Astrocyte of the cerebellum (primary cell): Measurements from ENCODE around the gene TMEM238L.

Source experiments
- DNase-seq: peaks from one replicate; pipeline ENCODE4 v3.0.0-alpha.2; 2011; ENCODE audit warnings: low read depth
- H3K4me3 ChIP-seq: 2 replicates; pipeline ENCODE4 v1.5.1; 2011; ENCODE audit warnings: mild to moderate bottlenecking, low read depth, low read length, moderate library complexity
- CTCF ChIP-seq: IDR thresholded peaks from 2 replicates; pipeline ENCODE4 v1.5.1; 2012; ENCODE audit warnings: low read length, low read depth, moderate library complexity, mild to moderate bottlenecking; ENCODE audit errors: missing control alignments
- in situ Hi-C: cut with HindIII; loops from 2 replicates; pipeline ENCODE4 v1.10.0; 2017; ENCODE audit warnings: low sequenced_read_pairs

TMEM238L gene

DNA sequence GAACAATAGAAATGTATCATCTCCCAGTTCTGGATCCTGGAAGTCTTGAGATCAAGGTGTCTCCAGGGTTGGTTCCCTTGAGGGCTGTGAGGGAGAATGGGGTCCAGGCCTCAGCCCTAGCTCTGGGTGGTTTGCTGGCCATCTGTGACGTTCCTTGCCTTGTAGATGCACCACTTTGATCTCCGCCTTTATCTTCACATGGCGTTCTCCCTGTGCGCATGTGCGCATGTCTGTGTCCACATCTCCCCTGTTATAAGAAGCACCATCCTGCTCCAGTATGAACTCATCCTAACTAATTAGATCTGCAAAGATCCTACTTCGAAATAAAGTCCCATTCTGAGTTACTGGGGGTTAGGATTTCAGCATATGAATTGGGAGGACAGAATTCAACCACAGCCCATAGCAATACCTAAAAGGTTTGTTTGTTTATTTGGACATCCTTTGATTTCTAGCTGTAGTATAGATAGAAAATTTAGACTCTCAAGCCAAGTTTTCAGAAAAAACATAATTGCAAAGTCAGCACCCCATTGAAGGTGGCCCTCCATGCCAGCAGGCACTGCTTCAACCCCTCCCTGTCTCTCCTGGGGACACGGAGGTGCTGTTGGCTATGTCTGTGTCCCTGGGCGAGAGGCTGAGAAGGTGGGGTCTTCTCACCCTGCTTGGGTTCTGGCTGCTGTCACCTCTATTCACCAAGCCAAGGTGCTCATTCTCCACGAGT lies 2.8 kb upstream of the TMEM238L start:
- H3K4me3 ChIP-seq, result no peak overlapping the region
- DNase-seq, result no peak
- no peak for TF ChIP-seq CTCF
- in situ Hi-C loops, result no loop called here

DNA sequence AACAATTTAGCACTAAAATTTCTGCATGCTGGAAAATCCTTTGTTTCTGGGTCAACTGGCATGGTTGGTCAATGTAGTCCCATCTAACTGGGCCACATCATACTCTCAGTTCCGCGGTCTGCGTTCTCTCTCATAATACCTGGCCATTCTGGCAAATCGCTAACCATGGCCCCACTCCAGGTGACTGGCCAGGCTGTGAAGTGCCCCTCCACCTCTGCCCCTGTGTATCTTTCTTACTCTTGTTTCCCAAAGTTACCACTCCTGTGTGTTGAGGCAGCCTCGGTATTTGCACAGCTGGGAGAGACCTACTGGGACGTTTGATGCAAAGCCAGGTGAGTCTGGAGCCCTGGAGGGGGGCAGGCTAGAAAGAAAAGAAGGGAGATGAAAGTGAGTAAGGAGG lies 2.0 kb upstream of the TMEM238L start:
- no peak overlapping the region for H3K4me3 ChIP-seq
- DNase-seq, result no peak
- in situ Hi-C loops, result no loop called here
- TF ChIP-seq CTCF, result no peak

DNA sequence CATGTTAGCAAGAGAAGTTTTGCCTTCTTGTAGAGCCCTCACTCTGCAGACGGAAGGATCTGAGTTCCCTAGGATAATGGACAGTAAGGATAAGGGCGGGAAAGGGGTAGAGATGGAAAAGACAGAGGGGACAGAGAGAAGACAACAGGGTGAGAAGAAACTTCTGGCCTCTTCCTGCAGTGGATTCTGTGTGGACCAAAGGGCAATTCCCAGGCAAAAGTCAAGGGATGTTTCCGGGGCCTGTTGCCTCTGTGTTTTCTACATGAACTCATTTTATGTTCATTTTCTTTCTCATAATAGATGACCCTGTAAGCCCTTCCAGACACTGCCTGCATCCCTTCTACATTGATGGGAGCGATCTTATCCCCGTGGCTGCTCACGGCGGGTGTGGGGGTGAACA lies 647 bp upstream of the TMEM238L start:
- TF ChIP-seq CTCF, result no peak
- no peak overlapping the region for H3K4me3 ChIP-seq
- no peak for DNase-seq
- in situ Hi-C loops, result no loop called here

DNA sequence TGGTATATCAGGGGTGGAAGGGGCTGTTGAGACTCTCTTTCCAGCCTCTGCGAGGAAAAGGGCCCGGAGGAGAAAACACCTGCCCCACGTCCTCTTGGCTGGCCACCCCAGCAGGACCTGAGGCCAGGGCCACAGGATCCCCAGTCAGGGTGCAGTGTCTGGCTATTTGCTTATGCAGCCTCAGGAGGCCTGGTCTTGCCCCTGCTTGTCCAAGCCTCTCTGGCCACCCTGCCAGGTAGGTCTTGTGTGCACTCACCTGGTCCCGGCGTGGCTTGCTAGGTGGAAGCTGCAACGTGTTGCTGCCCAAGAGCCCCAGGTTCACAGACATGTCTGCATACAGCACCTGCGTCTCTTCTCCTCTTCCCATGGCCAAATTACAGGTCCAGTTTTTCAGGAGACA lies 549 bp downstream of the TMEM238L start:
- TF ChIP-seq CTCF, result no peak
- in situ Hi-C loops, result no loop called here
- DNase-seq, result no peak
- no peak overlapping the region for H3K4me3 ChIP-seq

GRCh38 chr17:10802496-10803284 lies 1.2 kb downstream of the TMEM238L start:
- in situ Hi-C loops, result no loop called here
- no peak for TF ChIP-seq CTCF
- no peak for DNase-seq
- H3K4me3 ChIP-seq, result no peak overlapping the region

GRCh38 chr17:10799407-10799806 lies 4.5 kb downstream of the TMEM238L start:
- no peak for TF ChIP-seq CTCF

More at GRCh38 chr17:10799407-10799806, 4.5 kb downstream of the TMEM238L start:
- H3K4me3 ChIP-seq, result no peak overlapping the region
- in situ Hi-C loops, result no loop called here
- no peak for DNase-seq
